Activated CD8-positive, alpha-beta T cell treated with anti-CD3 and anti-CD28 coated beads, Interleukin-2, amount 10 ng/mL, durations not matched to agents 7 days and 5 days (primary cell): ENCODE results near the gene FGFR3. TPM values are rescaled to one million over a fixed set of nuclear protein-coding genes. Genes with fewer than 3 reads are reported as not detected.

Experiments
- ATAC-seq: fragments of 150-1000 bp; cut with Tn5 transposase; one replicate; pipeline ENCODE4 v1.10.0; 2021; ENCODE audit warnings: moderate library complexity
- CTCF ChIA-PET: fragments of 350-600 bp; sonication (Branson Sonifier 250); formaldehyde crosslinking; loops from one replicate; lab custom pipeline; 2021; ENCODE audit warnings: antibody characterized with exemption; lab: Charles Lee
- POLR2A ChIA-PET: fragments of 350-600 bp; sonication (Branson Sonifier 250); formaldehyde crosslinking; loops from one replicate; lab custom pipeline; 2021; ENCODE audit warnings: antibody characterized with exemption; lab: Charles Lee
- DNase-seq: peaks from one replicate; pipeline ENCODE4 v3.0.0-alpha.2; 2020
- H3K27ac Mint-ChIP-seq: one replicate; pipeline ENCODE4 v1.8.0; 2021; ENCODE audit warnings: mild to moderate bottlenecking, mixed read lengths
- H3K27me3 Mint-ChIP-seq: one replicate; pipeline ENCODE4 v1.8.0; 2021; ENCODE audit warnings: low read depth, mixed read lengths
- H3K36me3 Mint-ChIP-seq: one replicate; pipeline ENCODE4 v1.8.0; 2021; ENCODE audit warnings: low read depth, mixed read lengths
- H3K4me1 Mint-ChIP-seq: one replicate; pipeline ENCODE4 v1.8.0; 2021; ENCODE audit warnings: low read depth, mixed read lengths
- H3K4me3 Mint-ChIP-seq: one replicate; pipeline ENCODE4 v1.8.0; 2021; ENCODE audit warnings: mild to moderate bottlenecking, mixed read lengths
- H3K9me3 Mint-ChIP-seq: one replicate; pipeline ENCODE4 v1.8.0; 2022; ENCODE audit warnings: mixed read lengths; ENCODE audit not compliant: insufficient read depth
- total RNA-seq, 2 experiments: library from RNA; stranded (reverse); gene quantifications; one replicate each; pipeline ENCODE4 v1.2.3, GENCODE V29; 2021

FGFR3 gene
- total RNA-seq, 2 experiments from 2014 or later = 0.34 to 0.37 TPM

- ChIA-PET CTCF (no interaction called here), POLR2A (no interaction called here)
- H3K27me3 Mint-ChIP-seq = no peaks in the 10 kb centered on the region
- H3K36me3 Mint-ChIP-seq = no peaks in the 10 kb centered on the region
- H3K4me3 Mint-ChIP-seq = no peak overlapping the region
- no peak overlapping the region for H3K27ac Mint-ChIP-seq
- DNase-seq (no peak), ATAC-seq (no peak)
- peaks cover 11% of the 10 kb centered on the region for H3K4me1 Mint-ChIP-seq
- no peaks in the 10 kb centered on the region for H3K9me3 Mint-ChIP-seq
These were observed 36.0 kb upstream of the FGFR3 start for GRCh38 chr4:1756893-1757779.

GRCh38 chr4:1757836-1758235, 35.3 kb upstream of the FGFR3 start:
- peaks cover 2% of the 10 kb centered on the region for H3K27me3 Mint-ChIP-seq
- DNase-seq (no peak), ATAC-seq (no peak)
- H3K9me3 Mint-ChIP-seq = no peaks in the 10 kb centered on the region
- CTCF ChIA-PET = no interaction called here
- no peaks in the 10 kb centered on the region for H3K36me3 Mint-ChIP-seq
- H3K4me1 Mint-ChIP-seq = peaks cover 4% of the 10 kb centered on the region
- POLR2A ChIA-PET = no interaction called here
- no peak overlapping the region for H3K27ac Mint-ChIP-seq
- no peak overlapping the region for H3K4me3 Mint-ChIP-seq

- H3K9me3 Mint-ChIP-seq = no peaks in the 10 kb centered on the region
- ChIA-PET POLR2A (no interaction called here), CTCF (interaction anchor here (0.8 kb wide), 1 partner anchor 9 kb away, joined by 3 read pairs; no protein-coding TSS in a partner anchor)
- H3K27ac Mint-ChIP-seq = no peak overlapping the region
- H3K4me1 Mint-ChIP-seq = no peaks in the 10 kb centered on the region
- H3K27me3 Mint-ChIP-seq = peaks cover 2% of the 10 kb centered on the region
- DNase-seq (no peak), ATAC-seq (no peak)
- no peak overlapping the region for H3K4me3 Mint-ChIP-seq
- no peaks in the 10 kb centered on the region for H3K36me3 Mint-ChIP-seq
These were observed 34.6 kb upstream of the FGFR3 start for GRCh38 chr4:1758306-1759121.

- Mint-ChIP-seq H3K4me3 (no peak overlapping the region), H3K4me1 (no peaks in the 10 kb centered on the region), H3K36me3 (no peaks in the 10 kb centered on the region), H3K9me3 (no peaks in the 10 kb centered on the region), H3K27me3 (peaks cover 7% of the 10 kb centered on the region), H3K27ac (no peak overlapping the region)
- DNase-seq (no peak), ATAC-seq (no peak)
- POLR2A ChIA-PET = no interaction called here
- CTCF ChIA-PET = interaction anchor here (0.8 kb wide), 1 partner anchor 9 kb away, joined by 3 read pairs; no protein-coding TSS in a partner anchor
These were observed 33.8 kb upstream of the FGFR3 start for GRCh38 chr4:1759170-1759817.

- POLR2A ChIA-PET = no interaction called here
- Mint-ChIP-seq H3K4me1 (no peaks in the 10 kb centered on the region), H3K9me3 (no peaks in the 10 kb centered on the region), H3K27me3 (peaks cover 9% of the 10 kb centered on the region), H3K4me3 (no peak overlapping the region), H3K27ac (no peak overlapping the region), H3K36me3 (no peaks in the 10 kb centered on the region)
- ATAC-seq = no peak
- DNase-seq = no peak
- CTCF ChIA-PET = no interaction called here
These were observed 33.3 kb upstream of the FGFR3 start for GRCh38 chr4:1759818-1760223.

- DNase-seq (no peak), ATAC-seq (no peak)
- no peaks in the 10 kb centered on the region for H3K9me3 Mint-ChIP-seq
- H3K27ac Mint-ChIP-seq = no peak overlapping the region
- H3K4me3 Mint-ChIP-seq = no peak overlapping the region
- H3K36me3 Mint-ChIP-seq = no peaks in the 10 kb centered on the region
- ChIA-PET POLR2A (no interaction called here), CTCF (no interaction called here)
- no peaks in the 10 kb centered on the region for H3K4me1 Mint-ChIP-seq
- peaks cover 12% of the 10 kb centered on the region for H3K27me3 Mint-ChIP-seq
These were observed 32.5 kb upstream of the FGFR3 start for GRCh38 chr4:1760521-1761071.

GRCh38 chr4:1761130-1761689, 31.9 kb upstream of the FGFR3 start:
- peaks cover 14% of the 10 kb centered on the region for H3K27me3 Mint-ChIP-seq
- ChIA-PET POLR2A (no interaction called here), CTCF (no interaction called here)
- H3K27ac Mint-ChIP-seq = no peak overlapping the region
- no peak overlapping the region for H3K4me3 Mint-ChIP-seq
- no peaks in the 10 kb centered on the region for H3K36me3 Mint-ChIP-seq
- ATAC-seq (no peak), DNase-seq (no peak)
- no peaks in the 10 kb centered on the region for H3K9me3 Mint-ChIP-seq
- H3K4me1 Mint-ChIP-seq = no peaks in the 10 kb centered on the region

GRCh38 chr4:1762264-1763010, 30.7 kb upstream of the FGFR3 start:
- no peaks in the 10 kb centered on the region for H3K9me3 Mint-ChIP-seq
- POLR2A ChIA-PET = interaction anchor here (0.8 kb wide), 1 partner anchor 35 kb away, joined by 3 read pairs; no protein-coding TSS in a partner anchor
- no peaks in the 10 kb centered on the region for H3K4me1 Mint-ChIP-seq
- no peak for ATAC-seq
- no peak overlapping the region for H3K27ac Mint-ChIP-seq
- peaks cover 14% of the 10 kb centered on the region for H3K27me3 Mint-ChIP-seq
- H3K4me3 Mint-ChIP-seq = no peak overlapping the region
- H3K36me3 Mint-ChIP-seq = no peaks in the 10 kb centered on the region
- no peak for DNase-seq
- CTCF ChIA-PET = no interaction called here

- no peak overlapping the region for H3K27ac Mint-ChIP-seq
- CTCF ChIA-PET = no interaction called here
- no peaks in the 10 kb centered on the region for H3K4me1 Mint-ChIP-seq
- POLR2A ChIA-PET = interaction anchor here (0.8 kb wide), 1 partner anchor 36 kb away, joined by 3 read pairs; no protein-coding TSS in a partner anchor
- no peak for DNase-seq
- no peaks in the 10 kb centered on the region for H3K9me3 Mint-ChIP-seq
- peaks cover 17% of the 10 kb centered on the region for H3K27me3 Mint-ChIP-seq
- H3K4me3 Mint-ChIP-seq = no peak overlapping the region
- no peaks in the 10 kb centered on the region for H3K36me3 Mint-ChIP-seq
- ATAC-seq = no peak
These were observed 30.0 kb upstream of the FGFR3 start for GRCh38 chr4:1763070-1763549.

GRCh38 chr4:1763550-1764080, 29.5 kb upstream of the FGFR3 start:
- peaks cover 22% of the 10 kb centered on the region for H3K27me3 Mint-ChIP-seq

More at GRCh38 chr4:1763550-1764080, 29.5 kb upstream of the FGFR3 start:
- H3K36me3 Mint-ChIP-seq = no peaks in the 10 kb centered on the region
- H3K27ac Mint-ChIP-seq = no peak overlapping the region
- no peaks in the 10 kb centered on the region for H3K4me1 Mint-ChIP-seq
- no peak overlapping the region for H3K4me3 Mint-ChIP-seq
- ChIA-PET CTCF (no interaction called here), POLR2A (no interaction called here)
- no peaks in the 10 kb centered on the region for H3K9me3 Mint-ChIP-seq
- ATAC-seq = no peak
- no peak for DNase-seq
